Large intestine (tissue), 3 donors: ENCODE measurements around the gene SCAF1. TPM values are rescaled to one million over a fixed set of nuclear protein-coding genes. Genes with fewer than 3 reads are reported as not detected.

Source experiments
- DNase-seq, 2 donors: peaks; one replicate each; pipeline versions ENCODE4 v3.0.0 to v3.0.0-alpha.2; 2013
- H3K27ac ChIP-seq: one replicate; pipeline ENCODE4 v1.5.1; 2013; ENCODE audit warnings: low read length
- H3K27me3 ChIP-seq: 2 replicates; pipeline ENCODE4 v1.6.1; 2013; ENCODE audit warnings: low read length; ENCODE audit not compliant: control insufficient read depth, insufficient read depth
- H3K36me3 ChIP-seq: 2 replicates; pipeline ENCODE4 v1.6.1; 2013; ENCODE audit warnings: low read length; ENCODE audit not compliant: control insufficient read depth, insufficient read depth
- H3K4me1 ChIP-seq: one replicate; pipeline ENCODE4 v1.6.1; 2013; ENCODE audit warnings: low read length; ENCODE audit not compliant: control insufficient read depth, insufficient read depth
- H3K4me3 ChIP-seq: one replicate; pipeline ENCODE4 v1.5.1; 2013; ENCODE audit warnings: low read length
- H3K9me3 ChIP-seq: one replicate; pipeline ENCODE4 v1.6.1; 2013; ENCODE audit warnings: mild to moderate bottlenecking, low read depth, low read length, moderate library complexity; ENCODE audit not compliant: control insufficient read depth
- WGBS: methylation state at CpG from one replicate; pipeline ENCODE4 v1.1.5; 2013; ENCODE audit warnings: low lambda C conversion rate; ENCODE audit not compliant: insufficient coverage; 5-methylcytosine and 5-hydroxymethylcytosine counted together
- polyA plus RNA-seq: library from polyadenylated mRNA; unstranded; fragments of 120-200 nt; gene quantifications from one replicate; pipeline ENCODE4 v1.2.1, GENCODE V29; 2013

Gene SCAF1
- polyA plus RNA-seq, 1 donor: 35.4 TPM

DNA sequence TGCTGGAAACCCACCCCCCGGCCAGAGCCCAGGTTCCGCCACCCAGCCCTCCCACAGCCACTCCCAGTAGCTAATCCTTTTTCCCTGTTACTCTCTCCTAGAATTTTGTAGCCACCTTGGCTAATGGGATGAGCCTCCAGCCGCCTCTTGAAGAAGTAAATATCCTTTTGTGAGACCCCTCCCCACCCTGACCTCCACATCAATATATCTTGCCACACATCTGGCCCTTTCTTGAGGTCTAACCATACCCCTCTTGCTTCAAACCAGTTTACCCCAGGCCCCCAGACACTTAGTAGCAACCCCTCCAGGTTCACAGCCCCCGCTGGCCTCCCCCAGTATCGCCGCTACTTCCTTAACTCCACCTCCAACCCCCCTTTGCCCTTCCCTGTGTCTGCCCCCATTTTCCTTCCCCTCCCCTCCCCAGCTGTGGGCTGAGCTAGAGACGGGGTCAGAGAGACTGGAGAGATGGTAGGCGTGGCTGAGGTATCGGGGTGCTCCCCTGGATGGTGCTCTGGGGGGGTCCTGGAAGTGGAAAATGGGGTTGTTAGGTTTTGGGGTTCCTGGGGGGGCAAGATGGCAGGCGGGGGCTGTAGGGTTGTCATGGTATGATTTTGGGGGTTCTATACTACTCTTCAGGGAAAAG, 37.9 kb downstream of the SCAF1 start:
- Histone ChIP-seq H3K27ac (no peak overlapping the region), H3K4me1 (peaks cover 22% of the 10 kb centered on the region), H3K27me3 (no peaks in the 10 kb centered on the region), H3K36me3 (peaks cover 35% of the 10 kb centered on the region), H3K9me3 (peaks cover 3% of the 10 kb centered on the region), H3K4me3 (no peak overlapping the region)
- DNase-seq: no peak
- no CpG with 5 or more reads among the region's 10 CpGs for WGBS

GRCh38 chr19:49680421-49681351, 38.7 kb downstream of the SCAF1 start:
- WGBS: no CpG with 5 or more reads among the region's 40 CpGs
- peak overlapping the region; percentile 21 for H3K27ac ChIP-seq

GRCh38 chr19:49681830-49682229, 39.8 kb downstream of the SCAF1 start:
- no peak overlapping the region for H3K4me3 ChIP-seq
- H3K27me3 ChIP-seq: no peaks in the 10 kb centered on the region
- H3K36me3 ChIP-seq: peaks cover 52% of the 10 kb centered on the region
- H3K9me3 ChIP-seq: peaks cover 3% of the 10 kb centered on the region
- H3K4me1 ChIP-seq: peaks cover 18% of the 10 kb centered on the region
- WGBS: no CpG with 5 or more reads among the region's 19 CpGs
- H3K27ac ChIP-seq: no peak overlapping the region
- no peak for DNase-seq

More at GRCh38 chr19:49680421-49681351, 38.7 kb downstream of the SCAF1 start:
- DNase-seq: peak; percentile 80 to 90
- Histone ChIP-seq H3K27me3 (no peaks in the 10 kb centered on the region), H3K4me3 (no peak overlapping the region), H3K36me3 (peaks cover 43% of the 10 kb centered on the region), H3K4me1 (peaks cover 22% of the 10 kb centered on the region), H3K9me3 (peaks cover 3% of the 10 kb centered on the region)

- Histone ChIP-seq H3K4me3 (no peak overlapping the region), H3K27ac (no peak overlapping the region), H3K9me3 (peaks cover 3% of the 10 kb centered on the region), H3K4me1 (peaks cover 18% of the 10 kb centered on the region), H3K36me3 (peaks cover 55% of the 10 kb centered on the region), H3K27me3 (no peaks in the 10 kb centered on the region)
- 100% methylated on average over 3 of the region's 8 CpGs for WGBS
- no peak for DNase-seq
Observed at GRCh38 chr19:49682274-49682673, 40.3 kb downstream of the SCAF1 start.

- no peak for DNase-seq
- Histone ChIP-seq H3K4me1 (peaks cover 18% of the 10 kb centered on the region), H3K9me3 (peaks cover 3% of the 10 kb centered on the region), H3K27me3 (no peaks in the 10 kb centered on the region), H3K4me3 (no peak overlapping the region), H3K36me3 (peaks cover 63% of the 10 kb centered on the region), H3K27ac (no peak overlapping the region)
- no CpG with 5 or more reads among the region's 18 CpGs for WGBS
Observed at GRCh38 chr19:49683814-49684250, 41.8 kb downstream of the SCAF1 start.

- Histone ChIP-seq H3K36me3 (peaks cover 63% of the 10 kb centered on the region), H3K4me3 (no peak overlapping the region), H3K9me3 (peaks cover 3% of the 10 kb centered on the region), H3K4me1 (peaks cover 16% of the 10 kb centered on the region), H3K27me3 (peaks cover 6% of the 10 kb centered on the region), H3K27ac (no peak overlapping the region)
- DNase-seq: no peak
- 92% methylated on average over 5 of the region's 35 CpGs for WGBS
Observed at GRCh38 chr19:49684251-49684982, 42.4 kb downstream of the SCAF1 start.

DNA sequence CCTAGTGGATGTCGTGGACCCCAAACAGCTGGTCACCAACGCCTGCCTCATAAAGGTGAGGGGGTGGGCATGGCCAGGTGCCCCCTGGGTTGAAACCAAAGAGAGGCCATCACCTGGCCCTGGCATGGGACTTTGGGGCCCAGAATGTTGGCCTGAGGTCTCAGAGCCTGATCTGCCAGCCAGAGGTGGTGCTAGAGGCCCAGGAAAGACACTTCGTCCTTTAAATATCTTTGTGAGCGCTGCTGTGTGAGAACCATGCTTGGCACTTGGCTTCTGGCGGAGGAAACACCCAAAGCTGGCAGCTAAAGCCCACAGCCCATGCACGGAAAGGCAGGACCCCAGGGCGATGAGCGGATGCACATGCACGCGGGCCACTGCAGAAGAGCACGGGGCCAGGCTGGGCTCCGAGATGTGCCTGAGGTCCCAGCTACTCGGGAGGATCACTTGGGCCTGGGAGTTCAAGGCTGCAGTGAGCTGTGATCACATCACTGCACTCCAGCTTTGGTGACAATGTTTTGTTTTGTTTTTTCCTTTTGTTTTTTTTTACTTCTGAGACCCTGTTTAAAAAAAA, 43.1 kb downstream of the SCAF1 start:
- Histone ChIP-seq H3K27me3 (peaks cover 12% of the 10 kb centered on the region), H3K9me3 (peaks cover 6% of the 10 kb centered on the region), H3K27ac (no peak overlapping the region), H3K4me3 (no peak overlapping the region), H3K36me3 (peaks cover 63% of the 10 kb centered on the region), H3K4me1 (peaks cover 16% of the 10 kb centered on the region)
- DNase-seq: no peak
- no CpG with 5 or more reads among the region's 13 CpGs for WGBS

DNA sequence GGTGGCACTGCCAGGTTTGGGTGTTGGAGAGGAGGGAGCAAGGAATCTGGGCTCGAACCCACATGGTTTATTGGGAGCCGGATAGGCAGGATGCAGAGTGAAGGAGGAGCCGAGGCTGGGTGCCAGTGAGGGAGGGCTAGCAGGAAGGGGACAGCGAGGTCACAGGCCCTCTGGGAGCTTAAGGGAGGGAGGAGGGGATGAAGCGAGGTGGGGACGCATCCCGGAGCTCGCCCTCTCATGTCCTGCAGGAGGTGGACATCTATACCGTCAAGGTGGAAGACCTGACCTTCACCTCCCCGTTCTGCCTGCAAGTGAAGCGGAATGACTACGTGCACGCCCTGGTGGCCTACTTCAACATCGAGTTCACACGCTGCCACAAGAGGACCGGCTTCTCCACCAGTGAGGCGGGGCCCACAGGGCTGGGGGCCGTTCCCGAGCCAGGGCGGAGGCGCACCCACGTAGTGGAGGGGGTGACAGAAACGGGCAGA, 43.9 kb downstream of the SCAF1 start:
- WGBS: no CpG with 5 or more reads among the region's 23 CpGs
- Histone ChIP-seq H3K9me3 (peaks cover 8% of the 10 kb centered on the region), H3K36me3 (peaks cover 62% of the 10 kb centered on the region), H3K4me1 (peaks cover 17% of the 10 kb centered on the region), H3K27ac (no peak overlapping the region), H3K27me3 (peaks cover 20% of the 10 kb centered on the region), H3K4me3 (no peak overlapping the region)
- no peak for DNase-seq

DNA sequence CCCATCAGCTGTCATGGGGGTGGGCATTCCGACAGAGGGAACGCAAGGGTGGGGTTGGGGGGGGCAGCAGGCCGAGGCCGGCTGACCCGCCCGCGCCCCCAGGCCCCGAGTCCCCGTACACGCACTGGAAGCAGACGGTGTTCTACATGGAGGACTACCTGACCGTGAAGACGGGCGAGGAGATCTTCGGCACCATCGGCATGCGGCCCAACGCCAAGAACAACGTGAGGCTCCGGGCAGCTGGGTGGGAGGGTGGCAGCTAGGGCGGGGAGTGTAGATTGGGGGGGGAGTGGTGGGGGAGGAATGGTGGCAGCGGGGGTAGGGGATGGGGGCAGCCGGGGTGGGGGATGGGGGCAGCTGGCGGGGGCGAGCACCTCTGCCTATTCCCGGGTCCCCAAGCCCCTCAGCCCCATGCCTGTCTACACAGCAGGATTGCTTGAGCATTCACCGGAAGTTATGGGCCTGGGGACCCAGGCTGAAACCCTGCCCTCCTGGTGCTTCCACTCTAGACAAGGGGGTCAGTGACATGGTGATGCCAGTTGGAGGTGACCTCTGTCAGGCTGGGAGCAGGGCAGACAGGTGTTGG, 44.6 kb downstream of the SCAF1 start:
- Histone ChIP-seq H3K27ac (no peak overlapping the region), H3K4me3 (no peak overlapping the region), H3K9me3 (peaks cover 8% of the 10 kb centered on the region), H3K27me3 (peaks cover 27% of the 10 kb centered on the region), H3K36me3 (peaks cover 57% of the 10 kb centered on the region), H3K4me1 (peaks cover 18% of the 10 kb centered on the region)
- no peak for DNase-seq
- WGBS: no CpG with 5 or more reads among the region's 27 CpGs
